ENCODE results near the gene DRD5.

DNA sequence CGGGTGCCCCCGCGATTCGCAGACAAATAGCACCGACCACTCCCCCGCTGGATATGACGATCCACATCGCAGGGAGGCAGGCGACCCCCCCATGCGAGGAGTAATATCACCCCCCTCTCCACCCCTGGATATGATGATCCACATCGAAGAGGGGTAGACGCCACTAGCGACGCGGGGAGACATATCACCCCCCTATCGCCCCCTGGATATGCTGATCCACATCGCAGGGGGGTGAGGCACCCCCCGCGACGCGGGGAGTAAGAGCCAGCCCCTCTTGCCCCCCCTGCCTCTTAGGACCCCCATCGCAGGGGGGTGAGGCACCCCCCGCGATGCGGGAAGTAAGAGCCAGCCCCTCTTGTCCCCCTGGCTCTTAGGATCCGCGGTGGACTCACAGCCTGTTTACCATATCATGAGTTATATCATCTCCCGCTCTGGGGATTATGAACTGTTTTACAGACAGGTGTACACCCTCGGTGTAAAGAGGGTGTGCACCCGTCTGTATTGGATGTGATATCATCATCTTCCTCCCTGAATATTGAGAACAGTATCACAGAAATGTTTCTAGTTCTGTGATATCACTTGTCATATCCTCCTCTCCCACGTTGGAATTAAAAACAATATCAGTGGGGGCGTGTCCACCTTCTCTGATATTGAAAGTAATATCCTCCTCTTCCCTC is 22.7 kb upstream of the DRD5 start:
- TF ChIP-seq, protein P1, sequence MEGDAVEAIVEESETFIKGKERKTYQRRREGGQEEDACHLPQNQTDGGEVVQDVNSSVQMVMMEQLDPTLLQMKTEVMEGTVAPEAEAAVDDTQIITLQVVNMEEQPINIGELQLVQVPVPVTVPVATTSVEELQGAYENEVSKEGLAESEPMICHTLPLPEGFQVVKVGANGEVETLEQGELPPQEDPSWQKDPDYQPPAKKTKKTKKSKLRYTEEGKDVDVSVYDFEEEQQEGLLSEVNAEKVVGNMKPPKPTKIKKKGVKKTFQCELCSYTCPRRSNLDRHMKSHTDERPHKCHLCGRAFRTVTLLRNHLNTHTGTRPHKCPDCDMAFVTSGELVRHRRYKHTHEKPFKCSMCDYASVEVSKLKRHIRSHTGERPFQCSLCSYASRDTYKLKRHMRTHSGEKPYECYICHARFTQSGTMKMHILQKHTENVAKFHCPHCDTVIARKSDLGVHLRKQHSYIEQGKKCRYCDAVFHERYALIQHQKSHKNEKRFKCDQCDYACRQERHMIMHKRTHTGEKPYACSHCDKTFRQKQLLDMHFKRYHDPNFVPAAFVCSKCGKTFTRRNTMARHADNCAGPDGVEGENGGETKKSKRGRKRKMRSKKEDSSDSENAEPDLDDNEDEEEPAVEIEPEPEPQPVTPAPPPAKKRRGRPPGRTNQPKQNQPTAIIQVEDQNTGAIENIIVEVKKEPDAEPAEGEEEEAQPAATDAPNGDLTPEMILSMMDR (IDR thresholded peaks at IDR 0.05; ENCODE audit: insufficient read depth, low read length), result no peak
- TF ChIP-seq GABPA (IDR thresholded peaks at IDR 0.05; ENCODE audit: low read depth) (no peak), POLR2AphosphoS5 (IDR thresholded peaks at IDR 0.05; ENCODE audit: low read depth) (no peak), SPI1 (IDR thresholded peaks at IDR 0.05; ENCODE audit: borderline replicate concordance, low read depth) (no peak)
- TF ChIP-seq, protein P2, sequence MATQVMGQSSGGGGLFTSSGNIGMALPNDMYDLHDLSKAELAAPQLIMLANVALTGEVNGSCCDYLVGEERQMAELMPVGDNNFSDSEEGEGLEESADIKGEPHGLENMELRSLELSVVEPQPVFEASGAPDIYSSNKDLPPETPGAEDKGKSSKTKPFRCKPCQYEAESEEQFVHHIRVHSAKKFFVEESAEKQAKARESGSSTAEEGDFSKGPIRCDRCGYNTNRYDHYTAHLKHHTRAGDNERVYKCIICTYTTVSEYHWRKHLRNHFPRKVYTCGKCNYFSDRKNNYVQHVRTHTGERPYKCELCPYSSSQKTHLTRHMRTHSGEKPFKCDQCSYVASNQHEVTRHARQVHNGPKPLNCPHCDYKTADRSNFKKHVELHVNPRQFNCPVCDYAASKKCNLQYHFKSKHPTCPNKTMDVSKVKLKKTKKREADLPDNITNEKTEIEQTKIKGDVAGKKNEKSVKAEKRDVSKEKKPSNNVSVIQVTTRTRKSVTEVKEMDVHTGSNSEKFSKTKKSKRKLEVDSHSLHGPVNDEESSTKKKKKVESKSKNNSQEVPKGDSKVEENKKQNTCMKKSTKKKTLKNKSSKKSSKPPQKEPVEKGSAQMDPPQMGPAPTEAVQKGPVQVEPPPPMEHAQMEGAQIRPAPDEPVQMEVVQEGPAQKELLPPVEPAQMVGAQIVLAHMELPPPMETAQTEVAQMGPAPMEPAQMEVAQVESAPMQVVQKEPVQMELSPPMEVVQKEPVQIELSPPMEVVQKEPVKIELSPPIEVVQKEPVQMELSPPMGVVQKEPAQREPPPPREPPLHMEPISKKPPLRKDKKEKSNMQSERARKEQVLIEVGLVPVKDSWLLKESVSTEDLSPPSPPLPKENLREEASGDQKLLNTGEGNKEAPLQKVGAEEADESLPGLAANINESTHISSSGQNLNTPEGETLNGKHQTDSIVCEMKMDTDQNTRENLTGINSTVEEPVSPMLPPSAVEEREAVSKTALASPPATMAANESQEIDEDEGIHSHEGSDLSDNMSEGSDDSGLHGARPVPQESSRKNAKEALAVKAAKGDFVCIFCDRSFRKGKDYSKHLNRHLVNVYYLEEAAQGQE (IDR thresholded peaks at IDR 0.05; ENCODE audit: insufficient replicate concordance, low read depth), result no peak
